Posterior vena cava (tissue), 2 donors: ENCODE data around the gene C2. TPM values are rescaled to one million over a fixed set of nuclear protein-coding genes. Genes with fewer than 3 reads are reported as not detected.
"Not testable (repeated sequence)": the region's sequence is repeated elsewhere in the genome, so short reads cannot be mapped to it uniquely, and the experiment has no call there.

Experiments used
- DNase-seq: peaks from one replicate; pipeline ENCODE4 v3.0.0-alpha.2; 2020; ENCODE audit warnings: low spot score
- intact Hi-C, 2 donors: fragments of 100-400 bp; cut with DNase I; formaldehyde crosslinking; loops; one replicate each; pipeline versions ENCODE4 v1.14.1 to v1.14.2; 2022 to 2023
- total RNA-seq, 2 donors: library from RNA; stranded (reverse); fragmentation: NEBNext Ultra II Directional; extraction: Animal tissue kit (Norgen Biotek cat#: 25700); gene quantifications; one replicate each; pipeline ENCODE4 v1.2.1, GENCODE V29; 2021
- donor health status: DM: yes; HTN: yes; CAD: no.
- donor health status: DM: yes; HTN: yes; CAD: no.

Gene C2
- total RNA-seq, 2 donors from 2014 or later = 14.0 to 59.6 TPM

DNA sequence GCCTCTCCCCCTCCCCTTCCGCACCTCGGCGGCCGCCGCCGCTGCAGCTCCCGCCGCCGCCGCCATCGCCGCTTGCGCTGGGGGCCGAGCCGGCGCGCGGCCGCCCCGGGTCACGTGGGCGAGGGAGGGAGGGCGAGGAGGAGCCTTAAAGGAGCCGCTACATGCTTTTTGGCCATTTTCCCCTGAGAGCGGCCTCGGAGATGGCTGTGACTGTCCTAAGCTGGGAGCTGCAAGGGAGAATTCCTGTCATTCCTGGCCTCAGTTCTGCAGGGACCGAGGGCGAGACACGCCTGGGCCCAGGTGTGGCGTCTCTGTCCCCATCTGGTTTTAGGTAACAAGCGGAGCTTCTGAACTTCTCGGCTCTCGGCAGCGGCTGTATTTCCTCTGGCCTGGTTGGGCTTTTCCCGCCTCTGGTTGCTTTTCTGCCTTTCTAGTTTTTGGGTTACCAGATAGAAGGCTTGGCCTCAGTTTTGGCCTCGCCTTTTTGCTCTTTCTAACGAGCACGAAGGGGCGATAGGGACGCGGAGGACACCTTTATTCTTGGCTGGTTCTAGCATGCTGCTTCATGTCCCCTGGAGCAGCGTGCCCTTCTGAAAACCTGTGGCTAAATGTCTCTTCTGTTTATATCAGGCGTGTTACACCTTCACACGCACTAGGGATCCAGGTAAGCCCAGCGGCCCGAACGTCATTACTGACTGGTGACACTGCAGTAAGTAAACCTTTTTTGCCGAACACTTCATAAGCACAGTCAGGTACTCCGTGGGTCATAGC, 29.7 kb upstream of the C2 start, which contains the start of gene EHMT2:
Gene EHMT2 (minus strand): TSS at position 87 of the 771 bp plus-strand sequence. CDS start 21 bp downstream, at position 66.
- intact Hi-C loops = no loop called here
- DNase-seq = peak; percentile 96

GRCh38 chr6:31898383-31899011, 29.0 kb upstream of the C2 start:
- intact Hi-C loops = no loop called here
- no peak for DNase-seq

DNA sequence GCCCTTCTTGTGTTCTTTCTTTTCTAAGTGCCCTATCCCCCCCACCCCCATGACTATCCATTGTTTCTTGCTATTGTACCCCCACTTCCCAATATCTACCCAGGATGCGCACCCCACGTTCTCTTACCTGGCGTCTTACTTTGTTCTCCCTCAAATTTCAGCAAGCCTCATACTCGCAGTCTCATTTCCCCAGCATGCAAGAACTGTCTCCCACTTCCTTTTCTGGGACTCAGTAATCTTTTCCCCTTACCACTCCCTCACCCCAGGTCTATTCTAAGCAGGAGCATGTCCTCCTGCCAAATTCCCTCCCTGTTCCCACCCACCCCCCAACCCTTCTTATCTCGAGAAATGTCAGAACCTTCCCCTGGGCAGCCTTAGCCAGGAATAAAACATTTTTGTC, 28.3 kb upstream of the C2 start:
- no peak for DNase-seq
- intact Hi-C loops = no loop called here

DNA sequence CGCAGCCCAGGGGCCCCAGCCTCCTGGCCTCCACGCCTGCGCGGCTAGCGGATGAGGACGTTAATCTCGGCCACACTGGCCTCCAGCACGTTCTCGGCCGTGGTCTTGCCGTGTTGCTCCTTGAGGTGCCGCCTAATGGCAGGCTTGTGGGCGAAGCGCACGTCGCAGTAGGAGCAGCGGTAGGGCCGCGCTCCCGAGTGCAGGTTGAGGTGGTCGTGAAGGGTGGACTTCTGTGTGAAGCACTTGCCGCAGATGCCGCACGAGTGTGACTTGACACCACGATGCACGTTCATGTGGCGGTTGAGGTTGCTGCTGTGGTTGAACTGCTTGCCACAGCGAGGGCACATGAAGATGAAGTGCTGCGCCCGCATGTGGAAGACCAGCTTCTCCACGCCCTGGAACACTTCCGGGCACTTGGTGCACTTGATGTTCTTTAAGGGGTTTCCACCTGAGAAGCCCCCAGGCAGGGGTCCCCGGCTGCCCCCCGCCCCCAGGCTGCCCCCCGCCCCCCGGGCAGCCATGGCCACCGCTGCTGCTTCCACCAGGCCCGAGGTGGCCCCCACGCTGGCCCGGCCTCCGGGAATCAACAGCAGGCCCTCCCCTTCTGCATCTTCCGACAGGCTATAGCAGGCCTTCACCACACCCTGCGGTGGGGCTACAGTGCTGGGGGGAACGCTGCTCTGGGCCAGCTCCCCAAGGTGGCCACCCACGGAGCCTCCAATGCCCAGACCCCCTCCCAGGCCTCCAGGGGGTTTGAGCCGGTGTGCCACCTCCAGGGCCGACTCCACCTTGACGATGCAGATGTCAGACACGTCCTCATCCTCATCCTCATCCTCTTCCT, 27.4 kb upstream of the C2 start:
- intact Hi-C loops = loop anchor here (5.0 kb wide), 1 partner anchor 52 kb away; no protein-coding TSS in a partner anchor
- DNase-seq = no peak

- intact Hi-C loops = loop anchor here (5.0 kb wide), 1 partner anchor 51 kb away; no protein-coding TSS in a partner anchor
- DNase-seq = no peak
These were observed 26.6 kb upstream of the C2 start for GRCh38 chr6:31900917-31901414.

GRCh38 chr6:31901415-31901952, 26.0 kb upstream of the C2 start:
- intact Hi-C loops = loop anchor here (5.0 kb wide), 1 partner anchor 51 kb away; no protein-coding TSS in a partner anchor
- DNase-seq = peak; percentile 87

- DNase-seq = peak; percentile 95
- intact Hi-C loops = loop anchor here (5.0 kb wide), 1 partner anchor 50 kb away; no protein-coding TSS in a partner anchor
These were observed 25.4 kb upstream of the C2 start, which contains the start of gene ZBTB12 for GRCh38 chr6:31901953-31902643. TSS of gene ZBTB12 (minus strand) at chr6:31902086. CDS start at chr6:31901305, 781 bp downstream.

- no peak for DNase-seq
- intact Hi-C loops = loop anchor here (1.0 to 5.0 kb wide), 2 partner anchors 42 to 48 kb away; partner anchors contain the start of gene NEU1 (in 1 of the 2)
These were observed 23.6 kb upstream of the C2 start for GRCh38 chr6:31903957-31904356.

- DNase-seq = no peak
- intact Hi-C loops = no loop called here
These were observed 22.5 kb upstream of the C2 start for GRCh38 chr6:31905041-31905440.

- intact Hi-C loops = no loop called here
- no peak for DNase-seq
These were observed 21.4 kb upstream of the C2 start for GRCh38 chr6:31906122-31906521.

DNA sequence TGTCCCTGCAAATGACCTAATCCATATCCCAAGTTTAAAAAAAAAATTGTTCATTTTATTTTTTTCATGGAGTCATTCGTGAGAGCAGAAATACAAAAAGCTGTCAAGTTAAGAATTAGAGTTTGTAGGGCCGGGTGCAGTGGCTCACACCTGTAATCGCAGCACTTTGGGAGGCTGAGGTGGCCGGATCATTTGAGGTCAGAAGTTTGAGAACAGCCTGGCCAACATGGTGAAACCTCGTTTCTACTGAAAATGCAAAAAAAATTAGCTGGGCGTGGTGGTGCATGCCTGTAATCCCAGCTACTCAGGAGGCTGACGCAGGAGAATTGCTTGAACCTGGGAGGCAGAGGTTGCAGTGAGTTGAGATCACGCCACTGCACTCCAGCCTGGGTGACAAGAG, 20.8 kb upstream of the C2 start:
- DNase-seq, intact Hi-C loops: not testable (repeated sequence)

DNA sequence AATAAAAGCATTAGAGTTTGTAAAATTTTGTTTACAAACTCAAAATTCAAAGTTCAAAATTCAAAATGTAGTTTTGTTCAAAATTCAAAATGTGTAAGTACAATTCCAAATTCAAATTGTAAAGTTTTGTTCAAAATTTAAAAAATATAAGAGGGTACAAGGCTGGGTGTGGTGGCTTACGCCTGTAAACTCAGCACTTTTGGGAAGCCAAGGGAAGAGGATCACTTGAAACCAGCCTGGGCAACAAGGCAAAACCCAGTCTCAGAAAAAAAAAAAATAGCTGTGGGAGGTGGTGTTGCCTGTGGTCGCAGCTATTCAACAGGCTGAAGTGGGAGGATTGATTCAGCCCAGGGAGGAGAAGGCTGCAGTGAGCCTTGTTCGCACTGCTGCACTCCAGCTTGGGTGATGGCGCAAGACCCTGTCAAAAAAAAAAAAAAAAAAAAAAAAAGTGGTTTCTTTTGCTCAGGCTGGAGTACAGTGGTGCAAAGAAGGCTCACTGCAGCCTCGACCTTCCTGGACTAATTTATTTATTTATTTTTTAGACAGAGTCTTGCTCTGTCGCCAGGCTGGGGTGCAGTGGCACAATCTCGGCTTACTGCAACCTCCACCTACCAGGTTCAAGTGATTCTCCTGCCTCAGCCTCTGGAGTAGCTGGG, 20.2 kb upstream of the C2 start:
- DNase-seq = no peak

GRCh38 chr6:31908255-31908654, 19.3 kb upstream of the C2 start:
- DNase-seq, intact Hi-C loops: not testable (repeated sequence)

More for the DNA sequence above, 20.2 kb upstream of the C2 start:
- intact Hi-C loops = no loop called here

- DNase-seq = no peak
- intact Hi-C loops = no loop called here
These were observed 18.7 kb upstream of the C2 start for GRCh38 chr6:31908791-31909190.

DNA sequence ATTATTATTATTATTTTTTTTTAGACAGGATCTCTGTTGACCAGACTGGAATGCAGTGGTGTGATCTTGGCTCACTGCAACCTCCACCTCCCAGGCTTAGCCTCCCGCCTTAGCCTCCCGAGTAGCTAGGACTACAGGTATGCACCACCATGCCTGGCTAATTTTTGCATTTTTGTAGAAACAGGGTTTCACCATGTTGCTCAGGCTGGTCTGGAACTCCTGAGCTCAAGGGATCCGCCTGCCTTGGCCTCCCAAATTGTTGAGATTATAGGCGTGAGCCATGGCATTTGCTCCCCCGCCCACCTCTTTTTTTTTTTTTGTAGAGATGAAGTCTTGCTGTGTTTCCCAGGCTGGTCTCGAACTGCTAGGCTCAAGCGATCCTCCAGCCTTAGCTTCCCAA, 18.2 kb upstream of the C2 start:
- intact Hi-C loops, DNase-seq: not testable (repeated sequence)

DNA sequence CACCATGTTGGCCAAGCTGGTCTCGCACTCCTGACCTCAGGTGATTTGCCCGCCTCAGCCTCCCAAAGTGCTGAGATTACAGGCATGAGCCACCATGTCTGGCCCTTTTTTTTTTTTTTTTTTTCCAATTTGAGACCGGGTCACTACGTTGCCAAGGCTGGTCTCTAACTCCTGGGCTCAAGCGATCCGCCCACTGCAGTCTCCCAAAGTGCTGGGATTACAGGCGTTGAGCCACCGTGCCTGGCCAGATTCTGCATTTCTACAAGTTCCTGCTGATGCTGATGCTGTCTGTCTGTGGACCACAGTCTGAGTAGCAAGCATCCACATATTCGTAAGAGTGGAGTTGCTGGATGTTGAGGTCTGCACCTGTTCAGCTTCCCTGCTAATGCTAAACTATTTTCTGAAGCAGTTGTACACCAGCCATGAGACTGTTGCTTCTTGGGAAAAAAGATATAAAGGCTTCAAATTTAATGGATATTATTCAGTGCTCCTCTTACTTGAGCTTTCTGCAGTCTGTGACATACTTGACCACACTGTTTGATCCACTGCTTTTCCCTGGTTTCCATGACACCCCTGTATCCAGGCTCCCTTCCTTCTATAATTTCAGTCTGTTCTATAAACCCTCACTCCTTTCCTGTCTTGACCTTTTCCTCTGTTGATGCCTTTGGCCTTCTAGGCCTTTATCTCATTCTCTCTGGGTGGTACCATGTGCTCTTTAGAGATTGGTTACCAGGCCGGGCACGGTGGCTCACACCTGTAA, 15.5 kb upstream of the C2 start:
- no peak for DNase-seq
- intact Hi-C loops = no loop called here

DNA sequence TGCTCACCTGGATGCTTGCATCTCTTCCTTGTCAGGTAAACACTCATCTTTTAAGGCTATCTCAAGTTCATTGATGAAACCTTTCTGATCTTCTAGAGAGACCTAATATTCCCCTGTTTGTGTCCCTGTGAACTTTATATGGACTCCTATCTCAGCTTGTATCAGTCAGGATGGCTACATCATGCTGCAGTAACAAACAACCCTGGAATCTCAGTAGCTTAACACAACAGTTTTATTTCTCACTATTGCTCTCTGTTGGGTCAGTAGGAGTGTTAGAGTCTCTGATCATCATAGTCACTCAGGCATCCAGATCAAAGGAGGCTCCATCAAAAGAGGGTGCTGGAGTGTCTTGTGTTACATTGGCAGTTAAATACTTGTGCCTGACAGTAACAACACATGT, 12.2 kb upstream of the C2 start:
- DNase-seq = no peak
- intact Hi-C loops = no loop called here
